HepG2 (cell line): ENCODE measurements around the gene SDF2. TPM values are rescaled to one million over a fixed set of nuclear protein-coding genes. Genes with fewer than 3 reads are reported as not detected.

Source experiments
- ARID4A ChIP-seq: sonication (generic); formaldehyde crosslinking; IDR thresholded peaks from 2 replicates; pipeline ENCODE4 v1.5.0; 2020; ENCODE audit warnings: mild to moderate bottlenecking, missing genetic modification reagents, borderline replicate concordance
- CREB1 ChIP-seq, 2 experiments: fragments of 450-650 bp in 1 of 2; IDR thresholded peaks; 2 replicates each; pipeline ENCODE4 v1.6.1; 2016 to 2017; ENCODE audit warnings: control low read depth in 1 of 2, mild to moderate bottlenecking in 1 of 2, missing compliant biosample characterization in 1 of 2, missing genetic modification characterization in 1 of 2
- ETV6 ChIP-seq: sonication (generic); formaldehyde crosslinking; conservative IDR thresholded peaks from 2 replicates; pipeline ENCODE4 v1.4.0; 2020; ENCODE audit warnings: missing genetic modification reagents
- GRHL1 ChIP-seq: sonication (generic); formaldehyde crosslinking; conservative IDR thresholded peaks from 2 replicates; pipeline ENCODE4 v1.8.0; 2022; ENCODE audit warnings: missing genetic modification reagents
- HHEX ChIP-seq: IDR thresholded peaks from 2 replicates; pipeline ENCODE4 v1.6.1; 2016; ENCODE audit warnings: control low read depth
- HOXA9 ChIP-seq: sonication (generic); formaldehyde crosslinking; IDR thresholded peaks from 2 replicates; pipeline ENCODE4 v1.8.1; 2022; ENCODE audit warnings: missing genetic modification reagents, mild to moderate bottlenecking, moderate library complexity, borderline replicate concordance
- HOXD1 ChIP-seq: sonication (generic); formaldehyde crosslinking; IDR thresholded peaks from 2 replicates; pipeline ENCODE4 v1.5.0; 2020; ENCODE audit warnings: missing genetic modification reagents
- KAT8 ChIP-seq: IDR thresholded peaks from 2 replicates; pipeline ENCODE4 v1.6.1; 2016; ENCODE audit warnings: missing genetic modification reagents, missing compliant biosample characterization
- MTA3 ChIP-seq: sonication (generic); formaldehyde crosslinking; IDR thresholded peaks from 2 replicates; pipeline ENCODE4 v1.4.0; 2020; ENCODE audit warnings: missing genetic modification reagents
- NBN ChIP-seq: fragments of 450-650 bp; conservative IDR thresholded peaks from 2 replicates; pipeline ENCODE4 v1.6.1; 2017
- NR2F1 ChIP-seq, 2 experiments: fragments of 450-650 bp in 1 of 2; formaldehyde crosslinking in 1 of 2; IDR thresholded peaks; 2 replicates each; pipeline versions ENCODE4 v1.5.0 to v1.6.1; 2016 to 2020; ENCODE audit warnings: mild to moderate bottlenecking in 1 of 2, missing compliant biosample characterization in 1 of 2, missing genetic modification reagents in 1 of 2, moderate library complexity in 1 of 2
- RBFOX2 ChIP-seq: fragments of 200-400 bp; formaldehyde crosslinking; IDR thresholded peaks from 2 replicates; pipeline ENCODE4 v1.6.1; 2017; ENCODE audit warnings: low read depth, mild to moderate bottlenecking, low read length
- RORA ChIP-seq: sonication (generic); formaldehyde crosslinking; IDR thresholded peaks from 2 replicates; pipeline ENCODE4 v1.5.0; 2020; ENCODE audit warnings: mild to moderate bottlenecking, missing genetic modification reagents, moderate library complexity
- SNAI1 ChIP-seq: sonication (generic); formaldehyde crosslinking; IDR thresholded peaks from 2 replicates; pipeline ENCODE4 v1.5.0; 2020; ENCODE audit warnings: mild to moderate bottlenecking, missing genetic modification reagents, borderline replicate concordance
- ZNF180 ChIP-seq: sonication (generic); formaldehyde crosslinking; IDR thresholded peaks from 2 replicates; pipeline ENCODE4 v1.4.0; 2020; ENCODE audit warnings: low read depth, missing genetic modification reagents, borderline replicate concordance
- ZNF329 ChIP-seq: sonication (generic); formaldehyde crosslinking; IDR thresholded peaks from 2 replicates; pipeline ENCODE4 v1.9.0; 2021; ENCODE audit warnings: low read depth, mild to moderate bottlenecking, missing genetic modification reagents
- ZNF33A ChIP-seq: sonication (generic); formaldehyde crosslinking; IDR thresholded peaks from 2 replicates; pipeline ENCODE4 v1.5.1; 2020; ENCODE audit warnings: missing genetic modification reagents, mild to moderate bottlenecking, moderate library complexity, borderline replicate concordance
- ZNF431 ChIP-seq: sonication (generic); formaldehyde crosslinking; IDR thresholded peaks from 2 replicates; pipeline ENCODE4 v1.9.0; 2022; ENCODE audit warnings: missing genetic modification reagents, low read depth, mild to moderate bottlenecking, borderline replicate concordance
- ZNF446 ChIP-seq: sonication (generic); formaldehyde crosslinking; IDR thresholded peaks from 2 replicates; pipeline ENCODE4 v1.5.0; 2020; ENCODE audit warnings: mild to moderate bottlenecking, missing genetic modification reagents
- ZNF598 ChIP-seq: sonication (generic); formaldehyde crosslinking; IDR thresholded peaks from 2 replicates; pipeline ENCODE4 v1.5.1; 2020; ENCODE audit warnings: mild to moderate bottlenecking, missing genetic modification reagents, borderline replicate concordance
- ZNF674 ChIP-seq: sonication (generic); formaldehyde crosslinking; IDR thresholded peaks from 2 replicates; pipeline ENCODE4 v1.5.0; 2020; ENCODE audit warnings: low read depth, mild to moderate bottlenecking, missing genetic modification reagents
- polyA plus RNA-seq, 8 experiments: library from polyadenylated mRNA; depleted of rRNA in 3 of 8; stranded (reverse) in 7 of 8; unstranded in 1 of 8; fragments of >200 nt; fragmentation: Illumina TruSeq in 4 of 8; extraction: Trizol in 4 of 8; gene quantifications; 2 replicates each; pipeline versions ENCODE4 v1.2.1 to v1.2.3, GENCODE V29; 2011 to 2016; ENCODE audit warnings: low read depth in 4 of 8, missing spikeins in 1 of 8, mixed read lengths in 1 of 8; ENCODE audit not compliant: insufficient read depth in 1 of 8
- total RNA-seq, 5 experiments: library from RNA; depleted of rRNA; stranded (reverse); fragments of >200 nt; fragmentation: Illumina TruSeq; extraction: Trizol; gene quantifications; 2 replicates each; pipeline ENCODE4 v1.2.3, GENCODE V29; 2016; ENCODE audit warnings: low read depth in 1 of 5
- TF ChIP-seq, protein P1 (sequence below): sonication (generic); formaldehyde crosslinking; IDR thresholded peaks from 2 replicates; pipeline ENCODE4 v1.4.0; 2020; ENCODE audit warnings: missing genetic modification reagents
- TF ChIP-seq, protein P2 (sequence below): sonication (generic); formaldehyde crosslinking; IDR thresholded peaks from 2 replicates; pipeline ENCODE4 v1.8.0; 2022; ENCODE audit warnings: missing genetic modification reagents, low read depth, mild to moderate bottlenecking, borderline replicate concordance

SDF2 gene
- total and polyA plus RNA-seq, 2 of the 13 experiments (the other 11 are each of a cell fraction or from before 2014, with no cell fraction given): 58.2 to 58.4 TPM

DNA sequence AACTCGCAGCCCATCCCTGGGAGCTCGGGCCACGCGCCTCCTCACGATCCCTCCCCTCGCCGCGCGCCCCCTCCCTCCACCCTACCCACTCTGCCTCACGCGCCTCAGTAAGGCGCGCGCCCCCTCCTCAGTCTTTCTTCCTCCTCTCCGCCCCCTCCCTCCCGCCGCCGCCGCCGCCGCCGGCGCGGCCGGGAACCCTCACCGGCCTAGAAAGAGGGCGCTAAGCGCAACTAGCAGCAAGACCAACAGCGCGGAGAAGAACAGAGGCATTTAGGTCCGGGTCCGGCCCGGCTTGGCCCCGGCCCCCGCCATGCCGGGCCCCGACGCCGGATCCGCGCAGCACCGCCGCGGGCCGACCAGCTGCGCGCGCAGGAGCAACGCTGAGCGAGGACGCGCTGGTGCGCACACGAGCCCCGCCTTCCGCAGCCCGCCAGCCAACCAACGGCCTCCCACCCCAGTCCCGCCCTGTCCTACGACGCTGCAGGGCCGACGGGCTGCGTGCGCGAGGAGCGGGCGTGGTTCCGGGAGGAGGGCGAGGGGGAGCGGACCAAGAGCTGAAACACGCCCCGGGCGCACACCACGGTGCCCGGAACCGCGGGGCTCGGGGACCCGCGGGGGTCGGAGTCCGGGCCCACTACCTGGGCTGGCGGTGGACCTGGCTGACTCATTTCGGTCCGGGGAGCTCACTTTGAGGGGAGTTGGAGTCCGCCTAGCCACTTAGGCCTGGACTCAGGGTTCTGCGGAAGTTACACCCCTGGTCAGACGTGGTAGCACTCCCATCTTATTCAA is 16.7 kb downstream of the SDF2 start, which contains the start of gene BLTP2 (continued):
- TF ChIP-seq ZNF329 (CRISPR knock-in tag) (peak; percentile 72; the same call in 1 of the 2 replicates), HHEX (CRISPR knock-in tag) (no peak), HOXA9 (no peak), RORA (no peak), RBFOX2 (peak; percentile 93), ZNF674 (CRISPR knock-in tag) (0 out of 2 replicates have a peak, but pooled peaks have one; percentile 70), MTA3 (no peak), ZNF598 (CRISPR knock-in tag) (peak; percentile 73; the same call in 1 of the 2 replicates), SNAI1 (no peak), ZNF33A (CRISPR knock-in tag) (no peak), ZNF431 (no peak), ZNF180 (CRISPR knock-in tag) (no peak), NR2F1 (CRISPR knock-in tag; IDR thresholded peaks at IDR 0.05) (no peak), ETV6 (CRISPR knock-in tag) (no peak), GRHL1 (no peak), NBN (no peak), KAT8 (CRISPR knock-in tag) (peak; percentile 87), ZNF446 (CRISPR knock-in tag) (no peak), HOXD1 (0 out of 2 replicates have a peak, but pooled peaks have one; percentile 24), ARID4A (peak; percentile 84; the same call in 1 of the 2 replicates), CREB1 (IDR thresholded peaks at IDR 0.05) (peak; percentile 59; the same call in 1 of the 2 replicates), CREB1 (CRISPR knock-in tag; IDR thresholded peaks at IDR 0.05) (no peak)
- TF ChIP-seq, protein P1, sequence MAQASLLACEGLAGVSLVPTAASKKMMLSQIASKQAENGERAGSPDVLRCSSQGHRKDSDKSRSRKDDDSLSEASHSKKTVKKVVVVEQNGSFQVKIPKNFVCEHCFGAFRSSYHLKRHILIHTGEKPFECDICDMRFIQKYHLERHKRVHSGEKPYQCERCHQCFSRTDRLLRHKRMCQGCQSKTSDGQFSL (CRISPR knock-in tag): peak; percentile 68; the same call in 1 of the 2 replicates
- TF ChIP-seq, protein P2, sequence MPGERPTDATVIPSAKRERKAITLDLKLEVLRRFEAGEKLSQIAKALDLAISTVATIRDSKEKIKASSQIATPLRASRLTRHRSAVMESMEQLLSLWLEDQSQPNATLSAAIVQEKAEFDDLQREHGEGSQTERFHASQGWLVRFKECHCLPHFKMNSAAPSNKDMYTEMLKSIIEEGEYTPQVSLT (CRISPR knock-in tag): no peak
